DOHH2 (cell line): ENCODE results near the gene G6PC2.

Experiments used
- H3F3A ChIP-seq: fragments of 200-600 bp; sonication (generic), shearing (Covaris generic); 2 replicates; pipeline ENCODE4 v1.6.0; 2016; ENCODE audit warnings: antibody characterized with exemption, mild to moderate bottlenecking; ENCODE audit not compliant: control insufficient read depth, insufficient read depth
- H3K27ac ChIP-seq: fragments of 200-600 bp; sonication (generic); 2 replicates; pipeline ENCODE4 v1.5.1; 2014; ENCODE audit warnings: low read depth, mild to moderate bottlenecking, low read length, moderate library complexity
- H3K27me3 ChIP-seq: fragments of 200-600 bp; sonication (generic); 2 replicates; pipeline ENCODE4 v1.6.1; 2014; ENCODE audit warnings: mild to moderate bottlenecking, low read length, mixed read lengths; ENCODE audit not compliant: control insufficient read depth
- H3K36me3 ChIP-seq: fragments of 200-600 bp; sonication (generic); 2 replicates; pipeline ENCODE4 v1.6.1; 2014; ENCODE audit warnings: mild to moderate bottlenecking, low read length, moderate library complexity, mixed read lengths; ENCODE audit not compliant: control insufficient read depth
- H3K4me1 ChIP-seq: fragments of 200-600 bp; sonication (generic); 2 replicates; pipeline ENCODE4 v1.6.1; 2014; ENCODE audit warnings: mild to moderate bottlenecking, low read length, mixed read lengths; ENCODE audit not compliant: control insufficient read depth
- H3K4me2 ChIP-seq: fragments of 200-600 bp; sonication (generic); 2 replicates; pipeline ENCODE4 v1.6.0; 2014; ENCODE audit warnings: mild to moderate bottlenecking, low read length, moderate library complexity
- H3K4me3 ChIP-seq: fragments of 200-600 bp; sonication (generic); 2 replicates; pipeline ENCODE4 v1.5.1; 2014; ENCODE audit warnings: mild to moderate bottlenecking, low read length, mixed read lengths
- H3K79me2 ChIP-seq: fragments of 200-600 bp; sonication (generic); 2 replicates; pipeline ENCODE4 v1.6.1; 2014; ENCODE audit warnings: mild to moderate bottlenecking, low read length, mixed read lengths; ENCODE audit not compliant: control insufficient read depth
- H3K9me2 ChIP-seq: fragments of 200-600 bp; sonication (generic); replicated peaks from 2 replicates; pipeline ENCODE4 v1.6.1; 2014; ENCODE audit warnings: mild to moderate bottlenecking, low read length, mixed read lengths; ENCODE audit not compliant: control insufficient read depth
- H3K9me3 ChIP-seq: fragments of 200-600 bp; sonication (generic); 2 replicates; pipeline ENCODE4 v1.6.1; 2014; ENCODE audit warnings: antibody characterized with exemption, low read length, mixed read lengths; ENCODE audit not compliant: control insufficient read depth, insufficient read depth
- H4K20me1 ChIP-seq: fragments of 200-600 bp; sonication (generic); 2 replicates; pipeline ENCODE4 v1.6.0; 2014; ENCODE audit warnings: low read depth, mild to moderate bottlenecking, antibody characterized with exemption, low read length, moderate library complexity; ENCODE audit not compliant: control insufficient read depth, insufficient read depth
- EZH2phosphoT487 ChIP-seq: fragments of 200-600 bp; sonication (generic); IDR thresholded peaks from 2 replicates; pipeline ENCODE4 v1.6.1; 2017; ENCODE audit warnings: borderline replicate concordance, mild to moderate bottlenecking, antibody characterized with exemption, low read length, moderate library complexity, mixed read lengths
- TF ChIP-seq, protein P1 (sequence below): fragments of 200-600 bp; sonication (generic); IDR thresholded peaks from one replicate; pipeline ENCODE4 v1.5.1; 2014; ENCODE audit warnings: antibody characterized with exemption, mild to moderate bottlenecking, low read depth, low read length; ENCODE audit not compliant: poor library complexity, severe bottlenecking

Gene G6PC2

DNA sequence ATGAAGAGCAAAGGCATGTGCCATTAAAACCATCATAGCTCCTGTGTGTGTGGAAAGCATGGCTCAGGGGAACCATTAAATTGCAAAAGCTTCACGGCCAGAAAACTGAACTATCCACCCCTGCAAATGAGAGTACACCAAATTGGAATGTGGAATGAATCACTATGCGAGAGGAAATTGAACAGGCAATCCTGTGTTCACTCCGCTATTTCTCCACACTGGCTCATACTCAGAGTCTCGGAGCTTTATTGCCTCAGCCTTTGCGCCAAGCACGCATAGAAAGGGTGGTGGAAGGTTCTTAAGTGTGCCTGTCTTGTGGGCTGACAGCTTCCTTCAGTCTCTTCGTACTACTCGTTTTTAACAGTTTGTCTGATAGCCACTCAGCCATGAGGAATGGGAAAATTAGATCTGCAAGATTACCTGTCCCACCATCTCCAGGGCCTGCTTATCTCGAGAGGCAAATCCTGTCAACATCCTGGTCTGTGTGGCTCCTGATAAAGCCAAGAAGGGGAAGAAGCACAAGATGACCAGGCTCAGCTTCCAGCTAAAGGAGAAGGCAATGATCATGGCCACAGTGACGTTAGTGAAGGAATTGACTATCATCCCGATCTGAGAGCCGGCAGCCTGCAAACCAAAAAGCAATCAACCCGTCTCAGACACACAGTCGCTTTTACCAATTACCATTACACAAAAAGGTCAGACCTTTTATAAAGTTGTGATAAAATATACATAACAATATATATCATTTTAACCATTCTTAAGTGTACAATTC, 34.9 kb downstream of the G6PC2 start:
- Histone ChIP-seq H3K4me1 (no peaks in the 10 kb centered on the region; the same call in 1 of the 2 replicates), H3K36me3 (no peaks in the 10 kb centered on the region), H4K20me1 (no peaks in the 10 kb centered on the region), H3K4me3 (no peak overlapping the region), H3K27ac (no peak overlapping the region), H3K4me2 (no peak overlapping the region), H3K9me2 (no peaks in the 10 kb centered on the region), H3K27me3 (no peaks in the 10 kb centered on the region), H3K79me2 (no peaks in the 10 kb centered on the region), H3K9me3 (no peaks in the 10 kb centered on the region), H3F3A (no peaks in the 10 kb centered on the region)
- no peak for TF ChIP-seq EZH2phosphoT487
- TF ChIP-seq, protein P1, sequence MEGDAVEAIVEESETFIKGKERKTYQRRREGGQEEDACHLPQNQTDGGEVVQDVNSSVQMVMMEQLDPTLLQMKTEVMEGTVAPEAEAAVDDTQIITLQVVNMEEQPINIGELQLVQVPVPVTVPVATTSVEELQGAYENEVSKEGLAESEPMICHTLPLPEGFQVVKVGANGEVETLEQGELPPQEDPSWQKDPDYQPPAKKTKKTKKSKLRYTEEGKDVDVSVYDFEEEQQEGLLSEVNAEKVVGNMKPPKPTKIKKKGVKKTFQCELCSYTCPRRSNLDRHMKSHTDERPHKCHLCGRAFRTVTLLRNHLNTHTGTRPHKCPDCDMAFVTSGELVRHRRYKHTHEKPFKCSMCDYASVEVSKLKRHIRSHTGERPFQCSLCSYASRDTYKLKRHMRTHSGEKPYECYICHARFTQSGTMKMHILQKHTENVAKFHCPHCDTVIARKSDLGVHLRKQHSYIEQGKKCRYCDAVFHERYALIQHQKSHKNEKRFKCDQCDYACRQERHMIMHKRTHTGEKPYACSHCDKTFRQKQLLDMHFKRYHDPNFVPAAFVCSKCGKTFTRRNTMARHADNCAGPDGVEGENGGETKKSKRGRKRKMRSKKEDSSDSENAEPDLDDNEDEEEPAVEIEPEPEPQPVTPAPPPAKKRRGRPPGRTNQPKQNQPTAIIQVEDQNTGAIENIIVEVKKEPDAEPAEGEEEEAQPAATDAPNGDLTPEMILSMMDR, result no peak

- no peaks in the 10 kb centered on the region for H3K9me3 ChIP-seq
- H3K36me3 ChIP-seq, result no peaks in the 10 kb centered on the region
- H3K4me2 ChIP-seq, result no peak overlapping the region
- no peaks in the 10 kb centered on the region; the same call in 1 of the 2 replicates for H3K27me3 ChIP-seq
- H3K27ac ChIP-seq, result no peak overlapping the region
- no peaks in the 10 kb centered on the region for H4K20me1 ChIP-seq
- H3K79me2 ChIP-seq, result no peaks in the 10 kb centered on the region
- H3K4me3 ChIP-seq, result no peak overlapping the region
- H3K9me2 ChIP-seq, result no peaks in the 10 kb centered on the region
- TF ChIP-seq, protein P1, result no peak
- TF ChIP-seq EZH2phosphoT487, result no peak
- no peaks in the 10 kb centered on the region for H3K4me1 ChIP-seq
- H3F3A ChIP-seq, result no peaks in the 10 kb centered on the region
Observed at GRCh38 chr2:168939061-168939460, 38.0 kb downstream of the G6PC2 start.

GRCh38 chr2:168939918-168940317, 38.8 kb downstream of the G6PC2 start:
- Histone ChIP-seq H3K9me3 (no peaks in the 10 kb centered on the region), H4K20me1 (no peaks in the 10 kb centered on the region), H3K79me2 (no peaks in the 10 kb centered on the region), H3K4me1 (no peaks in the 10 kb centered on the region), H3K27ac (no peak overlapping the region), H3K4me2 (no peak overlapping the region), H3F3A (no peaks in the 10 kb centered on the region), H3K27me3 (no peaks in the 10 kb centered on the region; the same call in 1 of the 2 replicates), H3K36me3 (no peaks in the 10 kb centered on the region), H3K9me2 (no peaks in the 10 kb centered on the region), H3K4me3 (no peak overlapping the region)
- TF ChIP-seq, protein P1, result no peak
- no peak for TF ChIP-seq EZH2phosphoT487
